CD1c-positive myeloid dendritic cell (primary cell): Measurements from ENCODE around the gene NACC1.

Experiments used
- DNase-seq: peaks from one replicate; pipeline ENCODE4 v3.0.0-alpha.2; 2016; ENCODE audit errors: extremely low spot score

Gene NACC1

GRCh38 chr19:13120817-13121216, 2.8 kb downstream of the NACC1 start:
- DNase-seq = no peak

- DNase-seq = no peak
Measured at GRCh38 chr19:13121551-13122274, 3.6 kb downstream of the NACC1 start.

- no peak for DNase-seq
Measured at GRCh38 chr19:13122275-13122878, 4.3 kb downstream of the NACC1 start.

- DNase-seq = no peak
Measured at GRCh38 chr19:13122980-13123957, 5.2 kb downstream of the NACC1 start.

- DNase-seq = no peak
Measured at GRCh38 chr19:13127051-13127450, 9.0 kb downstream of the NACC1 start.

- DNase-seq = no peak
Measured at GRCh38 chr19:13127811-13128575, 9.9 kb downstream of the NACC1 start.

GRCh38 chr19:13128583-13128982, 10.5 kb downstream of the NACC1 start:
- DNase-seq = no peak

- DNase-seq = no peak
Measured at GRCh38 chr19:13129384-13129783, 11.3 kb downstream of the NACC1 start.

- DNase-seq = no peak
Measured at GRCh38 chr19:13130886-13131490, 12.9 kb downstream of the NACC1 start.

GRCh38 chr19:13132471-13133180, 14.6 kb downstream of the NACC1 start:
- no peak for DNase-seq

GRCh38 chr19:13133241-13133870, 15.3 kb downstream of the NACC1 start:
- DNase-seq = no peak

- no peak for DNase-seq
Measured at GRCh38 chr19:13134626-13135025, 16.6 kb downstream of the NACC1 start.

GRCh38 chr19:13135068-13136062, 17.3 kb downstream of the NACC1 start:
- no peak for DNase-seq

- no peak for DNase-seq
Measured at GRCh38 chr19:13137290-13137794, 19.3 kb downstream of the NACC1 start.

GRCh38 chr19:13138171-13138915, 20.3 kb downstream of the NACC1 start:
- DNase-seq = no peak

- DNase-seq = no peak
Measured at GRCh38 chr19:13138916-13139198, 20.8 kb downstream of the NACC1 start.

- no peak for DNase-seq
Measured at GRCh38 chr19:13139633-13140311, 21.7 kb downstream of the NACC1 start.
